Measurements from ENCODE around the gene UBE2C. TPM values are rescaled to one million over a fixed set of nuclear protein-coding genes. Genes with fewer than 3 reads are reported as not detected.

The UBE2C gene
- total and polyA plus RNA-seq, 2 of the 8 experiments (the other 6 are each of a cell fraction or from before 2014, with no cell fraction given) = 243 to 326 TPM

- TF ChIP-seq SIN3A (conservative IDR thresholded peaks at IDR 0.05 in 1 of 2, IDR thresholded peaks at IDR 0.05 in 1 of 2; ENCODE audit: low read depth in 1 of 2, low read length in 2 of 2) = 0 out of 4 replicates have a peak, but pooled peaks of 1 of the 2 experiments have one; percentile 46
These were observed 41.2 kb upstream of the UBE2C start (continued) for GRCh38 chr20:45771182-45771759.

Data from H1 (cell line).